ENCODE results near the gene DIPK1A.

- TF ChIP-seq CTCF (IDR thresholded peaks at IDR 0.05): no peak
- no peak for TF ChIP-seq ZNF416 (CRISPR knock-in tag; IDR thresholded peaks at IDR 0.05)
- TF ChIP-seq TEAD4 (CRISPR knock-in tag; IDR thresholded peaks at IDR 0.05): no peak
- no peak for TF ChIP-seq HMGXB4 (CRISPR knock-in tag; IDR thresholded peaks at IDR 0.05)
- TF ChIP-seq ZSCAN18 (CRISPR knock-in tag; IDR thresholded peaks at IDR 0.05): no peak
- no peak for TF ChIP-seq ZNF263 (CRISPR knock-in tag; IDR thresholded peaks at IDR 0.05; ENCODE audit: low read depth)
- no peak for TF ChIP-seq FOXP1 (CRISPR knock-in tag; IDR thresholded peaks at IDR 0.05; ENCODE audit: borderline replicate concordance)
- TF ChIP-seq MAX (CRISPR knock-in tag; IDR thresholded peaks at IDR 0.05): no peak
- no peak for TF ChIP-seq ERG (CRISPR knock-in tag; IDR thresholded peaks at IDR 0.05)
These were observed 138.4 kb downstream of the DIPK1A start for GRCh38 chr1:92822879-92823278.
